ENCODE results near the gene PGK1. TPM values are rescaled to one million over a fixed set of nuclear protein-coding genes. Genes with fewer than 3 reads are reported as not detected.

The PGK1 gene
- total RNA-seq, 1 donor from 2014 or later = 250 TPM

DNA sequence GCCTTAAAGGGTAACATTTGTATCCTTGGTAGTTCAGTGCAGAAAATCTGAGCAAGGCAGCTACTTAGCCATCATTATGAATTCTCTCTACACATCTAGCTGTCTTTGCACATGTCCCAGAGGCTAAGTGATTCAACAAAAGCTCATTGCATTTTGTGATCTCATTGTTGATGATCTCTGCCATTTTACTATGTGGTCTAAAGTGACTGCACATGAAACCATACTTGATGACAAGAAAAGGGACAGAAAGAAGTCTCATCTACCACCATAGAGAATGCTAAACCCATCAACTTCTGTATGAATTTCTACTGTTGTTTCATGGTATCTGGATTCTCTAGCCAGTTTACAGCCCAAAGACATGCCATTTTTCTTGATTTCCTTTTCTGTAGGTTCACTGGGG is 5.9 kb upstream of the PGK1 start:
- no peak for DNase-seq

DNA sequence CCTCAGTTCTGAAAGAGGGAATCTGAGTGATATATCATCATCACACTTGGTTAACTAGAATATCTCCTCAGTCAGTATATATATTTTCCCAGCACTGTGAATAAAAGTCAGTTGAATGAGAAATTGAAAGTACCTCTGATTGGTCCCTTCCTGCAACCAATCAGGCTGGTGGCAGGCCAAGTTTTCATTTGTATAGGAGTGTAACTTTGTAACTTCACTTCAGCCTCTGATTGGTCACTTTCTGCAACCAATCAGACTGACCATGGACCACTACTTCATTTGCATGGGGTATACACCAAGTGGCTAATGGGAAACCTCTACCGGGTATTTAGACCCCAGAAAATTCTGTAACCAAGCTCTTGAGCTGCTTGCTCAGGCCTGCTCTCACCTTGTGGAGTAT is 2.0 kb upstream of the PGK1 start:
- Histone ChIP-seq H3K27ac (no peak overlapping the region), H3K36me3 (no peaks in the 10 kb centered on the region), H3K27me3 (no peaks in the 10 kb centered on the region), H3K4me3 (no peak overlapping the region), H3K9me3 (no peaks in the 10 kb centered on the region), H3K4me1 (peaks cover 5% of the 10 kb centered on the region)
- no peak for TF ChIP-seq CTCF (IDR thresholded peaks at IDR 0.05)
- ATAC-seq = no peak
- no peak for DNase-seq
- intact Hi-C loops (cut with DNase I) = no loop called here

More for the DNA sequence above, 5.9 kb upstream of the PGK1 start:
- Histone ChIP-seq H3K4me1 (no peaks in the 10 kb centered on the region), H3K36me3 (no peaks in the 10 kb centered on the region), H3K27ac (no peak overlapping the region), H3K9me3 (no peaks in the 10 kb centered on the region), H3K27me3 (no peaks in the 10 kb centered on the region), H3K4me3 (no peak overlapping the region)
- ATAC-seq = no peak
- intact Hi-C loops (cut with DNase I) = no loop called here
- no peak for TF ChIP-seq CTCF (IDR thresholded peaks at IDR 0.05)

DNA sequence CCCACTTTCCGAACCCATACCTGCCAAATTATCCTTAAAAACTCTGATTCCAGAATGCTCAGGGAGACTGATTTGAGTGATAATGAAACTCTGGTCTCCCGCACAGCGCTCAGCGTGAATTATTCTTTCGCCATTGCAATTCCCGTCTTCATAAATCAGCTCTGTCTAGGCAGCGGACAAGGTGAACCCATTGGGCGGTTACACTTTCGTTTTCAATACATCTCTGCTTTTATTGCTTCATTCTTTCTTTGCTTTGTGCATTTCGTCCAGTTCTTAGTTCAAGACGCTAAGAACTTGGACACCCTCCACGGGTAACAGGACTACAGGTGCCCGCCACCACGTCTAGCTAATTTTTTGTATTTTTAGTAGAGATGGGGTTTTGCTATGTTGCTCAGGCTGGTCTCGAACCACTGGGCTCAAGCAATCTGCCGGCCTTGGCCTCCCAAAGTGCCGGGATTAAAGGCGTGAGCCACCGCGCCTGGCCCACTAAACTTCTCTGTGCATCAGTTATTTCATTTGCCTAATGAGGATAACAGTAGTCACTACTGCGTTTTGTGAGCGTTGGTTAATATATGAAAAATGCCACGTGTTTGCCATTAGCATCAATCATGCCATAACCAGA is 936 bp upstream of the PGK1 start:
- peak overlapping the region; percentile 92 for H3K27ac ChIP-seq
- intact Hi-C loops (cut with DNase I) = no loop called here
- no peak for DNase-seq
- no peaks in the 10 kb centered on the region for H3K27me3 ChIP-seq
- peak overlapping the region; percentile 49 for H3K4me3 ChIP-seq
- H3K36me3 ChIP-seq = no peaks in the 10 kb centered on the region
- H3K9me3 ChIP-seq = no peaks in the 10 kb centered on the region
- TF ChIP-seq CTCF (IDR thresholded peaks at IDR 0.05) = no peak
- no peak for ATAC-seq
- peaks cover 9% of the 10 kb centered on the region for H3K4me1 ChIP-seq

GRCh38 chrX:78104447-78105176 is 564 bp downstream of the PGK1 start:
- H3K4me1 ChIP-seq = peaks cover 21% of the 10 kb centered on the region
- peak; percentile 78 for ATAC-seq

DNA sequence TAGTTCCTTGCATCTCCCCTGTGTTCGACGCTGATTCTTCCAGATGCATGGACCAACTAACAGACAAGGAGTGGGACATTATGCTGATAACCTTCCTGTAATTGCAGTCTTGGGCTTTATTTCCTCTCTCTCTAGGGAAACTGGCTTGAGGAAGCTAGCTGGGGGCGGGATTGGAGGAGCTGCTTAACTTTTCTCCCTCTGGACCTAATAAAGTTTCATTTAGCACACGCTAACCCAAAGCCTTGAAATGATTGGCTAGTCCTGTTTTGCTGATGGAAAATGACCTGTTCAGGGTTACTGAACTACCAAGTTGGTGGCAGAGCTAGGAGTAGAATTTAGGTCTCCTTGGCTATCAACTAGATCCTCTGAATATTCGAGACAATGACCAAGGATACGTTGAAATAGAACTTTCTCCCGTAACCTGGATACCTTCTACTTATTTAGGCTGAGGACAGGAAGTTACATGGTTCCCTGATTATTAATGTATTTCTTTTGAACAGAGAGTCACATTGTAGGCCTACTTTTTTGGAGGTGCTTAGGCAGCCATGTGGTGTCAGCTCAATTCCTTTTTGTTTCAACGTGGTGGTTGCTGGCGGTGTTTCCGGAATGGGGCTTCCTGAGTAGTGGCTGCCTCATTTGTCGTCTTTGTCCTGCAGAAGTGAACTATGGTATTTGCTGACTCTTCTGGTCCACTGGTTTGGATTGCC is 2.0 kb downstream of the PGK1 start:
- H3K27ac ChIP-seq = peak overlapping the region; percentile 42

More at GRCh38 chrX:78104447-78105176, 564 bp downstream of the PGK1 start:
- H3K27ac ChIP-seq = peak overlapping the region; percentile 96
- peak; percentile 79 for DNase-seq
- peak overlapping the region; percentile 70 for H3K4me3 ChIP-seq
- no peak for TF ChIP-seq CTCF (IDR thresholded peaks at IDR 0.05)
- intact Hi-C loops (cut with DNase I) = no loop called here
- no peaks in the 10 kb centered on the region for H3K27me3 ChIP-seq
- no peaks in the 10 kb centered on the region for H3K36me3 ChIP-seq
- no peaks in the 10 kb centered on the region for H3K9me3 ChIP-seq

More for the DNA sequence above, 2.0 kb downstream of the PGK1 start:
- DNase-seq = no peak
- H3K4me1 ChIP-seq = peaks cover 26% of the 10 kb centered on the region
- no peak for ATAC-seq
- peak overlapping the region; percentile 70 for H3K4me3 ChIP-seq
- no peaks in the 10 kb centered on the region for H3K9me3 ChIP-seq
- H3K27me3 ChIP-seq = no peaks in the 10 kb centered on the region
- intact Hi-C loops (cut with DNase I) = no loop called here
- no peak for TF ChIP-seq CTCF (IDR thresholded peaks at IDR 0.05)
- peaks cover 9% of the 10 kb centered on the region for H3K36me3 ChIP-seq

All from upper lobe of right lung (tissue), 1 donor.